NCI-H2227 treated with DMSO at 0.1 percent for 48 hours (cell line): Measurements from ENCODE around the gene RTTN.
"Not testable (repeated sequence)": the region's sequence is repeated elsewhere in the genome, so short reads cannot be mapped to it uniquely, and the experiment has no call there.

Source experiments
- DNase-seq: peaks from one replicate; lab custom pipeline; 2025; lab: John Stamatoyannopoulos, UW

The RTTN gene

GRCh38 chr18:70205421-70206397, at the start of gene RTTN:
TSS of gene RTTN (minus strand) at chr18:70205687. CDS start at chr18:70205658, 29 bp downstream.
- DNase-seq = peak; percentile 97

GRCh38 chr18:70250781-70251180, 45.3 kb upstream of the RTTN start:
- no peak for DNase-seq

GRCh38 chr18:70249861-70250260, 44.4 kb upstream of the RTTN start:
- DNase-seq = not testable (repeated sequence)

GRCh38 chr18:70249118-70249517, 43.6 kb upstream of the RTTN start:
- no peak for DNase-seq

GRCh38 chr18:70246061-70246466, 40.6 kb upstream of the RTTN start:
- no peak for DNase-seq

- DNase-seq = no peak
Observed at GRCh38 chr18:70243131-70243929, 37.8 kb upstream of the RTTN start.

- DNase-seq = not testable (repeated sequence)
Observed at GRCh38 chr18:70236921-70237320, 31.4 kb upstream of the RTTN start.

- no peak for DNase-seq
Observed at GRCh38 chr18:70235478-70235877, 30.0 kb upstream of the RTTN start.

GRCh38 chr18:70234667-70235459, 29.4 kb upstream of the RTTN start:
- no peak for DNase-seq

- no peak for DNase-seq
Observed at GRCh38 chr18:70233974-70234373, 28.5 kb upstream of the RTTN start.

GRCh38 chr18:70232261-70232660, 26.8 kb upstream of the RTTN start:
- no peak for DNase-seq

- no peak for DNase-seq
Observed at GRCh38 chr18:70229639-70230038, 24.2 kb upstream of the RTTN start.

GRCh38 chr18:70228536-70228935, 23.0 kb upstream of the RTTN start:
- DNase-seq = no peak

GRCh38 chr18:70227438-70227837, 22.0 kb upstream of the RTTN start:
- no peak for DNase-seq

GRCh38 chr18:70221915-70222278, 16.4 kb upstream of the RTTN start:
- DNase-seq = no peak

- peak; percentile 40 for DNase-seq
Observed at GRCh38 chr18:70221156-70221914, 15.8 kb upstream of the RTTN start.

- DNase-seq = no peak
Observed at GRCh38 chr18:70220628-70221027, 15.1 kb upstream of the RTTN start.

- DNase-seq = no peak
Observed at GRCh38 chr18:70219688-70220087, 14.2 kb upstream of the RTTN start.

- no peak for DNase-seq
Observed at GRCh38 chr18:70216788-70217187, 11.3 kb upstream of the RTTN start.

GRCh38 chr18:70207181-70207580, 1.7 kb upstream of the RTTN start:
- no peak for DNase-seq

- no peak for DNase-seq
Observed at GRCh38 chr18:70200286-70200685, 5.2 kb downstream of the RTTN start.
